ENCODE measurements around the gene C1QL4.
A peak's percentile ranks its signal among the peaks of the same experiment; 100 is the strongest.
"Not testable (repeated sequence)": the region's sequence is repeated elsewhere in the genome, so short reads cannot be mapped to it uniquely, and the experiment has no call there.

Gene C1QL4

GRCh38 chr12:49347311-49348193, 10.6 kb upstream of the C1QL4 start:
- peak; percentile 73 for DNase-seq

DNA sequence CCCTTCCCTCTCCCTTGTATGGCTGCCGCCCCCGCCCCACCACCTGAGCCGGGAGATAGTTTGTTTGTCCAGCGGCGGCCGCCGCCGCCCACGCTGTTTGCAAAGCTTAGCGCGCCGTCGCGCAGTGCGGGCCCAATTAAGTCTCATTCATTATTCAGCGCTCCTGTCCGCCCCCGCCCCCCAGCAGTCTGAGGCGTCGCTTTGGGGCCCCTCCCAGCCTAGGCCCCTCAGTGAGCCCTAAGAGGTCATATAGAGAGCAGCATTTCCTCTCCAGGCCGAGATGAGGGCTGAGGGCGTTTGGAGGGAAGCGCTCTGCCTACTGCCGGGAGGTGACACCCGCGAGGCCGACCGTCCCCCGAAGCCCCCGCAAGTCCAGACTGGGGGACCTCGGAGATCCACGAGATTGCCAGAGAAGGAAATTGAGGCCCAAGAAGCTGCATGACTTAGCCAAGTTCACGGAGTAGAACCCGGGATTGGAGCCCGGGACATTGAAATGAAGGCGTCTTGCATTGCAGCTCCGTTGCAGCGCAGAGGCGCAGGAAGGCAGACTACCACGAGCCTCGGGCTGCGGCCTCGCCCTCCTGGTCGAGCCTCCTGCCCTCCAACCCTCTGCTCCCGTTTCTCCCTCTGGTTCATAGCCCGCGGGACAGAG, 9.8 kb upstream of the C1QL4 start, which contains the start of gene DNAJC22:
Gene DNAJC22, plus strand, starts transcription at position 230 of the 652 bp plus-strand sequence. CDS start 1,985 bp downstream, outside the sequence.
- no peak for DNase-seq

- no peak for DNase-seq
These were observed 9.1 kb upstream of the C1QL4 start for GRCh38 chr12:49345825-49346658.

DNA sequence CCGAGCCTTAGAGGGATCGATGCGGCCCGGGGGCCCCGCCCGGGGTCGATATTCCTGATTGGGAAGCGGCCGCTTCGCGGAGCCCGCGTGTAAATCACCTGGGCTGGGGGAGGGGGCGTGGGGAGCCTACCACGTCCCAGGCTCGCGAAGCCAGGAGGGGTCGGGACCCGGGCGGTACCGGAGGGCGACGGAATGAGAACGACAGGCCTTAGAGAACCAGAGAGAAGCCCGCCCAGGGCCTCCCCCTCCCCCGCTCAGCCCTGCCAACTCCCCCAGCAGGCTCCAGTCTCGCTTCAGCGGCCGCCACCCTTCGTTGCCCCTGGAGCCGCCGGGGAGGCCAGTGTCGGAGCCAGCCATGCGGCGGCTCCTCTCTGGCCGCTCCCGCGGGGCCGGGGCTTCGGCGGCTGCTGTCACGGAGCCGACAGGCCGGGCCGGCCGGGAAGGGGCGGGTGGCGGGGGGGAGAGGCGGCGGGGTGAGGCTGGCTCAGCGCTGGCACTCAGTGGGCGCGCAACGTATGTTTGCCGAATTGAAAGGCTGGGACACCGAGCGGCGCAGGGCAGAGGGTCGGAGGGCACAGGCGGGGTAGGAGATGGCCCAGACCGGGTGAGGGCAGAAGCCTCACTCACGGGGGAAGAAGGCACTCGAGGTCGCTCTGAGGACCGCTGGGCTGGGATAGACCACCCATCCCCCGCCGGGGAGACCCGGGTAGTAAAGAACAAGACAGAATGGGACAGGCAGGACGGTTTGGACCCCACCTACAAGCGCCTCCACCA, 8.2 kb upstream of the C1QL4 start:
- DNase-seq: no peak

GRCh38 chr12:49344486-49345050, 7.6 kb upstream of the C1QL4 start:
- DNase-seq: no peak

- DNase-seq: no peak
These were observed 6.1 kb upstream of the C1QL4 start for GRCh38 chr12:49342914-49343731.

- peak; percentile 80 for DNase-seq
These were observed 5.3 kb upstream of the C1QL4 start for GRCh38 chr12:49342066-49342913.

DNA sequence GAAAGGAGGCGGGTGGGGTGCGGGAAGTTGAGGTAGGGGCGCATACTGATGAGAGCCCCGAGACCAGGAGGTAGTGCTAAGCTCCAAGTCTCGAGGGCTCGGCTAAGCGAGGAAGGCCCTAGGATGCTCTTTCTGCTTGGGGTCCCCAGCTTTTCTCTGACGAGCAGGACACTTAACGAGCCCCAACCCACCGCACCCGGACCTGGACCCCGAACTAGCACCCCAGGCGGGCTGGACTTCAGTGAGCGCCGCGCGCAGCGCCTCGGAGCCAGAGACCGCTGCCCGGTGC, 4.7 kb upstream of the C1QL4 start:
- no peak for DNase-seq

- no peak for DNase-seq
These were observed 4.2 kb upstream of the C1QL4 start for GRCh38 chr12:49340971-49341776.

- no peak for DNase-seq
These were observed 3.3 kb upstream of the C1QL4 start for GRCh38 chr12:49340095-49340870.

GRCh38 chr12:49339464-49339861, 2.5 kb upstream of the C1QL4 start:
- DNase-seq: no peak

DNA sequence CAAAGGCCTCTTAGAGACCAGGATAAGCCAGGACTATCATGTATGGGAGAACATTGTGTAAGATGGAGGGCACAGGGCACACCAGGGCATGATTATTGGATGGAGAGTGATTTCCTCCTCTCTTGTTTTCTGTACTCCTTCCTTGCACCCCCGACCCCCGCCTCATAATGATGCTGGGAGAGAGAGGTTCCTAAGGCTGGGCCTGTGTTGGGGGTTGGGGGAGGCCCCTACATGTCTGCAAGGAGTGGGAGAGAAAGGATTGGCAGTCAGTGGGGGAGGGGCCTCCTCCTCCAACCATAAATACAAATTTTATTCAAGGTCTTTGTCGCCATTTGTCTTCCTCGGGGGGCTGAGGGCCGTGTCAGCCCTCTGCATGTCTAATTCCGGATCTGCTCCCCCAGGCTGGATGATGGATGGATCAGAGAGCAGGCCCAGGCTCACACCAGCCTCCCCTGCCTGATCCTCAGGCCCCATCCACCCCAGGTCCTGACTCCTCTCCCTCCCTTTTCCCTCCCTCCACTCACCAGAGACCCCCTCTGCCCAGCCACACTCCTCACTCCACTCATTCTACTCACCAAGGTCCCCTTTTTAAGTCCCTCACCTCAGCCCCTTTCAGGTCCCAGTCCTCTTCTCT, 2.0 kb upstream of the C1QL4 start:
- no peak for DNase-seq

- no peak for DNase-seq
These were observed 888 bp downstream of the C1QL4 start for GRCh38 chr12:49335955-49336644.

- no peak for DNase-seq
These were observed 1.7 kb downstream of the C1QL4 start for GRCh38 chr12:49335118-49335954.

DNA sequence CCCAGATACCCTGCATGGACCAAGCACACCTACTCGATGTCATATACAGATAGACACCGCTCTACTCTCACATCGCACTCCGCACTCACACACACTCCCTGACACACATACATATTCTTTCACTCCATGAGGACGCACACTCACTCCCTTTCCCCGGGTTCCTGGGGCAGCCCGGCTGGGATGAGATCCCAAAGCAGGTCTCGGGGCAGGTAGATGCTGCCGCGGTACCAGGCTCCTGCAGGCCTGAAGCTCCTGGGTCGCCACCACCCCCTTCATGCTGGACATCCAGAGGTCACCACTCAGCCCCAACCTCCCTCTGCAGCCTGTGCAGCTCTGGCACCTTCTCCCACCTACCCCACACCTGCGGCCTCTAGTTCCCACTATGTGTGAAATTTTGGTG, 2.3 kb downstream of the C1QL4 start:
- DNase-seq: no peak

DNA sequence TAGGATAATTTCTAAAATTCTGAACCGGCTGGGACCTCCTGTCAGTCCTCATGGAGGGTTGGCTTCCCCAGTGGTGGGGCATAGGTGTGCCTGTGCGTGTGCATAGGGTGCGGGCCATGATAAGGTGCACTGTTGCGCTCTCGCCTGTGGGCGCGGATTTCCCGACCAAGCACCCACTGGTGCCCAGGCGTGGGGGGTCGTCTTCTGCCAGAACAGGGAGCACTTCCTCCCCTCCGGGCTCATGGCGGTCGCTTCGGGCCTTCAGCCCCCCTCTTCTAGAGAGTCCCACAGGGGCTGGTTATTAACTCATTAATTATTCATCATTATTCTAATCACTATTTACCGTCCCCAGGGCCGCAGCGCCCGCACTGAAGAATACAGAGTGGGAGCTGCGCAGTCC, 2.8 kb downstream of the C1QL4 start:
- DNase-seq: no peak

- DNase-seq: not testable (repeated sequence)
These were observed 3.2 kb downstream of the C1QL4 start for GRCh38 chr12:49333778-49334177.
